ENCODE data around the gene NCAPG2. TPM values are rescaled to one million over a fixed set of nuclear protein-coding genes. Genes with fewer than 3 reads are reported as not detected.

The NCAPG2 gene
- total and polyA plus RNA-seq, 2 experiments from 2014 or later, result 38.7 to 91.2 TPM

- no peak overlapping the region for H3K4me3 ChIP-seq
- H3K36me3 ChIP-seq (ENCODE audit: insufficient read depth), result no peaks in the 10 kb centered on the region
- no peak for DNase-seq (ENCODE audit: low spot score)
- Mint-ChIP-seq H3K27ac (no peak overlapping the region), H3K36me3 (ENCODE audit: low read depth) (peaks cover 9% of the 10 kb centered on the region), H3K9me3 (no peaks in the 10 kb centered on the region), H3K4me1 (peaks cover 15% of the 10 kb centered on the region), H3K27me3 (ENCODE audit: insufficient read depth, low read depth, poor library complexity) (peaks cover 11% of the 10 kb centered on the region), H3K4me3 (no peak overlapping the region)
- no peaks in the 10 kb centered on the region for H4K20me1 ChIP-seq (replicated peaks; ENCODE audit: insufficient read depth)
- H2AFZ ChIP-seq, result no peak overlapping the region
- no peaks in the 10 kb centered on the region for H3K4me1 ChIP-seq (ENCODE audit: insufficient read depth)
- TF ChIP-seq, protein P1, sequence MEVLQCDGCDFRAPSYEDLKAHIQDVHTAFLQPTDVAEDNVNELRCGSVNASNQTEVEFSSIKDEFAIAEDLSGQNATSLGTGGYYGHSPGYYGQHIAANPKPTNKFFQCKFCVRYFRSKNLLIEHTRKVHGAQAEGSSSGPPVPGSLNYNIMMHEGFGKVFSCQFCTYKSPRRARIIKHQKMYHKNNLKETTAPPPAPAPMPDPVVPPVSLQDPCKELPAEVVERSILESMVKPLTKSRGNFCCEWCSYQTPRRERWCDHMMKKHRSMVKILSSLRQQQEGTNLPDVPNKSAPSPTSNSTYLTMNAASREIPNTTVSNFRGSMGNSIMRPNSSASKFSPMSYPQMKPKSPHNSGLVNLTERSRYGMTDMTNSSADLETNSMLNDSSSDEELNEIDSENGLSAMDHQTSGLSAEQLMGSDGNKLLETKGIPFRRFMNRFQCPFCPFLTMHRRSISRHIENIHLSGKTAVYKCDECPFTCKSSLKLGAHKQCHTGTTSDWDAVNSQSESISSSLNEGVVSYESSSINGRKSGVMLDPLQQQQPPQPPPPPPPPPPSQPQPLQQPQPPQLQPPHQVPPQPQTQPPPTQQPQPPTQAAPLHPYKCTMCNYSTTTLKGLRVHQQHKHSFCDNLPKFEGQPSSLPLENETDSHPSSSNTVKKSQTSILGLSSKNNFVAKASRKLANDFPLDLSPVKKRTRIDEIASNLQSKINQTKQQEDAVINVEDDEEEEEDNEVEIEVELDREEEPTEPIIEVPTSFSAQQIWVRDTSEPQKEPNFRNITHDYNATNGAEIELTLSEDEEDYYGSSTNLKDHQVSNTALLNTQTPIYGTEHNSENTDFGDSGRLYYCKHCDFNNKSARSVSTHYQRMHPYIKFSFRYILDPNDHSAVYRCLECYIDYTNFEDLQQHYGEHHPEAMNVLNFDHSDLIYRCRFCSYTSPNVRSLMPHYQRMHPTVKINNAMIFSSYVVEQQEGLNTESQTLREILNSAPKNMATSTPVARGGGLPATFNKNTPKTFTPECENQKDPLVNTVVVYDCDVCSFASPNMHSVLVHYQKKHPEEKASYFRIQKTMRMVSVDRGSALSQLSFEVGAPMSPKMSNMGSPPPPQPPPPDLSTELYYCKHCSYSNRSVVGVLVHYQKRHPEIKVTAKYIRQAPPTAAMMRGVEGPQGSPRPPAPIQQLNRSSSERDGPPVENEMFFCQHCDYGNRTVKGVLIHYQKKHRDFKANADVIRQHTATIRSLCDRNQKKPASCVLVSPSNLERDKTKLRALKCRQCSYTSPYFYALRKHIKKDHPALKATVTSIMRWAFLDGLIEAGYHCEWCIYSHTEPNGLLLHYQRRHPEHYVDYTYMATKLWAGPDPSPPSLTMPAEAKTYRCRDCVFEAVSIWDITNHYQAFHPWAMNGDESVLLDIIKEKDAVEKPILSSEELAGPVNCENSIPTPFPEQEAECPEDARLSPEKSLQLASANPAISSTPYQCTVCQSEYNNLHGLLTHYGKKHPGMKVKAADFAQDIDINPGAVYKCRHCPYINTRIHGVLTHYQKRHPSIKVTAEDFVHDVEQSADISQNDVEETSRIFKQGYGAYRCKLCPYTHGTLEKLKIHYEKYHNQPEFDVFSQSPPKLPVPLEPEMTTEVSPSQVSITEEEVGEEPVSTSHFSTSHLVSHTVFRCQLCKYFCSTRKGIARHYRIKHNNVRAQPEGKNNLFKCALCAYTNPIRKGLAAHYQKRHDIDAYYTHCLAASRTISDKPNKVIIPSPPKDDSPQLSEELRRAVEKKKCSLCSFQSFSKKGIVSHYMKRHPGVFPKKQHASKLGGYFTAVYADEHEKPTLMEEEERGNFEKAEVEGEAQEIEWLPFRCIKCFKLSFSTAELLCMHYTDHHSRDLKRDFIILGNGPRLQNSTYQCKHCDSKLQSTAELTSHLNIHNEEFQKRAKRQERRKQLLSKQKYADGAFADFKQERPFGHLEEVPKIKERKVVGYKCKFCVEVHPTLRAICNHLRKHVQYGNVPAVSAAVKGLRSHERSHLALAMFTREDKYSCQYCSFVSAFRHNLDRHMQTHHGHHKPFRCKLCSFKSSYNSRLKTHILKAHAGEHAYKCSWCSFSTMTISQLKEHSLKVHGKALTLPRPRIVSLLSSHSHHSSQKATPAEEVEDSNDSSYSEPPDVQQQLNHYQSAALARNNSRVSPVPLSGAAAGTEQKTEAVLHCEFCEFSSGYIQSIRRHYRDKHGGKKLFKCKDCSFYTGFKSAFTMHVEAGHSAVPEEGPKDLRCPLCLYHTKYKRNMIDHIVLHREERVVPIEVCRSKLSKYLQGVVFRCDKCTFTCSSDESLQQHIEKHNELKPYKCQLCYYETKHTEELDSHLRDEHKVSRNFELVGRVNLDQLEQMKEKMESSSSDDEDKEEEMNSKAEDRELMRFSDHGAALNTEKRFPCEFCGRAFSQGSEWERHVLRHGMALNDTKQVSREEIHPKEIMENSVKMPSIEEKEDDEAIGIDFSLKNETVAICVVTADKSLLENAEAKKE (CRISPR knock-in tag; IDR thresholded peaks at IDR 0.05), result no peak
- no peak for TF ChIP-seq STAT1 (IDR thresholded peaks at IDR 0.05; ENCODE audit: unreplicated experiment)
- TF ChIP-seq EZH2phosphoT487 (IDR thresholded peaks at IDR 0.05; ENCODE audit: unreplicated experiment), result no peak
- no peak for TF ChIP-seq JUNB (IDR thresholded peaks at IDR 0.05; ENCODE audit: unreplicated experiment)
- TF ChIP-seq EZH2 (IDR thresholded peaks at IDR 0.05; ENCODE audit: low read depth, unreplicated experiment), result no peak
- no peak for TF ChIP-seq POLR2AphosphoS5 (IDR thresholded peaks at IDR 0.05; ENCODE audit: low read depth)
- H3K9me2 ChIP-seq (ENCODE audit: insufficient read depth), result 0 out of 2 replicates have a peak, but pooled peaks cover 4% of the 10 kb centered on the region
- H3F3A ChIP-seq (replicated peaks; ENCODE audit: low read depth), result 0 out of 2 replicates have a peak, but pooled peaks cover 2% of the 10 kb centered on the region
- H3K4me2 ChIP-seq, result no peak overlapping the region
- no peak overlapping the region for H3K27ac ChIP-seq (ENCODE audit: low read depth)
- no peaks in the 10 kb centered on the region for H3K79me2 ChIP-seq (replicated peaks; ENCODE audit: insufficient read depth)
- ATAC-seq, result no peak
- no peaks in the 10 kb centered on the region for H3K27me3 ChIP-seq (ENCODE audit: insufficient read depth)
These were observed 20.8 kb upstream of the NCAPG2 start for GRCh38 chr7:158725506-158725800.

Measured in GM23338 (cell line).